ENCODE results near the gene ALX3.

Gene ALX3

DNA sequence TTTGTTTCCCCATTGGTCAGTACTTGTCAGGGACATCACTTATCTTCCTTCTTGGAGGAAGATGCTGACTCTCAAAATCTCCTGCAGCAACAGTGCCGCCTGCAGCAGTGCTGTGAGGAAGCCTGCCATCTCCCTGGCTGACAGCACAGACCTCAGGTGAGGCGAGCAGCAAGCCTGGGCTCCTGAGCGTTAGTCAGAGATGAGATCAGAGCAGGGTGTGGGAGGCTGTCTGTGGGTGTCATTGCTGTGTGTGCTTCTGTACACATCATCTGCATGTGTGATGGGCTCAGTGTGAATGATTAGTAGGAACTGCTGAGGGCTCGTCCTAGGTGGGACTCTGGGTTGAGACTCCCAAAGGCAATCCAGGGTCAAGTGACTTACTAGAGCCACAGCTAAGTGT, 29.9 kb downstream of the ALX3 start:
- peaks cover 4% of the 10 kb centered on the region for H3K79me2 ChIP-seq (ENCODE audit: insufficient read depth, low read length)
- H3K9me2 ChIP-seq (ENCODE audit: low read depth, low read length), result no peaks in the 10 kb centered on the region
- H3K4me3 ChIP-seq (ENCODE audit: low read depth, low read length, poor library complexity, severe bottlenecking), result no peak overlapping the region
- TF ChIP-seq, protein P1, sequence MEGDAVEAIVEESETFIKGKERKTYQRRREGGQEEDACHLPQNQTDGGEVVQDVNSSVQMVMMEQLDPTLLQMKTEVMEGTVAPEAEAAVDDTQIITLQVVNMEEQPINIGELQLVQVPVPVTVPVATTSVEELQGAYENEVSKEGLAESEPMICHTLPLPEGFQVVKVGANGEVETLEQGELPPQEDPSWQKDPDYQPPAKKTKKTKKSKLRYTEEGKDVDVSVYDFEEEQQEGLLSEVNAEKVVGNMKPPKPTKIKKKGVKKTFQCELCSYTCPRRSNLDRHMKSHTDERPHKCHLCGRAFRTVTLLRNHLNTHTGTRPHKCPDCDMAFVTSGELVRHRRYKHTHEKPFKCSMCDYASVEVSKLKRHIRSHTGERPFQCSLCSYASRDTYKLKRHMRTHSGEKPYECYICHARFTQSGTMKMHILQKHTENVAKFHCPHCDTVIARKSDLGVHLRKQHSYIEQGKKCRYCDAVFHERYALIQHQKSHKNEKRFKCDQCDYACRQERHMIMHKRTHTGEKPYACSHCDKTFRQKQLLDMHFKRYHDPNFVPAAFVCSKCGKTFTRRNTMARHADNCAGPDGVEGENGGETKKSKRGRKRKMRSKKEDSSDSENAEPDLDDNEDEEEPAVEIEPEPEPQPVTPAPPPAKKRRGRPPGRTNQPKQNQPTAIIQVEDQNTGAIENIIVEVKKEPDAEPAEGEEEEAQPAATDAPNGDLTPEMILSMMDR (IDR thresholded peaks at IDR 0.05; ENCODE audit: low read length), result no peak
- TF ChIP-seq EZH2 (IDR thresholded peaks at IDR 0.05; ENCODE audit: borderline replicate concordance, low read length), result no peak
- H3K4me2 ChIP-seq (ENCODE audit: low read length), result no peak overlapping the region
- no peak overlapping the region for H2AFZ ChIP-seq (ENCODE audit: low read length)
- no peak overlapping the region for H3K9ac ChIP-seq (ENCODE audit: low read length)
- H3K36me3 ChIP-seq (ENCODE audit: insufficient read depth, low read length), result peaks cover 83% of the 10 kb centered on the region
- no peaks in the 10 kb centered on the region for H4K20me1 ChIP-seq (ENCODE audit: insufficient read depth, low read length)
- no peaks in the 10 kb centered on the region for H3K27me3 ChIP-seq (ENCODE audit: insufficient read depth, low read length)
- no peak overlapping the region for H3K27ac ChIP-seq (ENCODE audit: low read depth, low read length, poor library complexity, severe bottlenecking)
- H3F3A ChIP-seq (ENCODE audit: insufficient read depth, low read length), result no peaks in the 10 kb centered on the region
- peaks cover 9% of the 10 kb centered on the region for H3K4me1 ChIP-seq (ENCODE audit: insufficient read depth, low read length, severe bottlenecking)
- no peaks in the 10 kb centered on the region for H3K9me3 ChIP-seq (ENCODE audit: low read length)

DNA sequence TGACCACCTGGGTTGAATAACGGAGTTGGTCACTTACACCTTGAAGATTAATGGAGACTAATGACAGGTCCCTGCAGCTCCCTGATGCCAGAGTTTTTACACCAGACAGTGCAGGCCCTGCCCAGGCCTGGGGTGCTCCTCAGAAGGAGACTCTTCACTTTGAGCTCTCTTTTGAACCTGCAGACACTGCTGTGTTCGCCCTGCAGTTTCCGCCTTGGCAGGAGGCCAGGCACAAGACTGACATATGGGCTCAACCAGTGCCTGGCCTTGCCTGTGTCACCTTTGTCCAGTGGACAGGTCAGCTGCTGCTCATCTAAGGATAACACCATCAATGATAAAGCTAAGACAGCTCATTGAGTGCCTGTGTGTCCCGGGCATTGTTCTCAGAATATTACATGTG, 30.8 kb downstream of the ALX3 start:
- H3K4me2 ChIP-seq (ENCODE audit: low read length), result no peak overlapping the region
- no peak overlapping the region for H2AFZ ChIP-seq (ENCODE audit: low read length)
- H3K27ac ChIP-seq (ENCODE audit: low read depth, low read length, poor library complexity, severe bottlenecking), result no peak overlapping the region
- peaks cover 13% of the 10 kb centered on the region for H3K4me1 ChIP-seq (ENCODE audit: insufficient read depth, low read length, severe bottlenecking)
- H3K27me3 ChIP-seq (ENCODE audit: insufficient read depth, low read length), result no peaks in the 10 kb centered on the region
- no peaks in the 10 kb centered on the region for H3F3A ChIP-seq (ENCODE audit: insufficient read depth, low read length)
- TF ChIP-seq, protein P1 (IDR thresholded peaks at IDR 0.05; ENCODE audit: low read length), result no peak
- TF ChIP-seq EZH2 (IDR thresholded peaks at IDR 0.05; ENCODE audit: borderline replicate concordance, low read length), result no peak
- H3K9me3 ChIP-seq (ENCODE audit: low read length), result no peaks in the 10 kb centered on the region
- no peaks in the 10 kb centered on the region for H3K9me2 ChIP-seq (ENCODE audit: low read depth, low read length)
- H3K4me3 ChIP-seq (ENCODE audit: low read depth, low read length, poor library complexity, severe bottlenecking), result no peak overlapping the region
- H3K79me2 ChIP-seq (ENCODE audit: insufficient read depth, low read length), result peaks cover 8% of the 10 kb centered on the region
- no peaks in the 10 kb centered on the region for H4K20me1 ChIP-seq (ENCODE audit: insufficient read depth, low read length)
- H3K36me3 ChIP-seq (ENCODE audit: insufficient read depth, low read length), result peaks cover 74% of the 10 kb centered on the region
- H3K9ac ChIP-seq (ENCODE audit: low read length), result no peak overlapping the region

DNA sequence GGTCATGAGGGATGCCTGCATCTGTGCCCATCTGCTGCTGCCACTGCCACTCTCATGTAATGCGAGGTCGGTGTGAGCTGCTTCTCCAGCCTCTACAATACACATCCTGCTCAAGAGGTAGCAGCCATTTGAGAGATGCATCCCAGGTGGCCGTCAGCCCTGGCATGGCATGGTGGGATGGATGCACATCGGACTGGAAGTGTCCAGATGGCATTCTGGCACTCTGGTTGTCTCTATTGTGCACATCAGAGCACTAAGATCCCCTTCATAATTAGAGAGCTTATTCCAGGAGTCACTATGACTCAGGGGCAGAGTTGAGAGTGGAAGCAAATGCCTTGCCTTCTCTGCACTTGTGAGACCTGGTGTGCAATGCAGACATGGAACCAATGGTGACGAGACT, 32.2 kb downstream of the ALX3 start:
- peaks cover 61% of the 10 kb centered on the region for H3K36me3 ChIP-seq (ENCODE audit: insufficient read depth, low read length)
- H2AFZ ChIP-seq (ENCODE audit: low read length), result no peak overlapping the region
- no peaks in the 10 kb centered on the region for H3F3A ChIP-seq (ENCODE audit: insufficient read depth, low read length)
- H3K9ac ChIP-seq (ENCODE audit: low read length), result no peak overlapping the region
- H3K27me3 ChIP-seq (ENCODE audit: insufficient read depth, low read length), result no peaks in the 10 kb centered on the region
- TF ChIP-seq, protein P1 (IDR thresholded peaks at IDR 0.05; ENCODE audit: low read length), result no peak
- TF ChIP-seq EZH2 (IDR thresholded peaks at IDR 0.05; ENCODE audit: borderline replicate concordance, low read length), result no peak
- H3K9me3 ChIP-seq (ENCODE audit: low read length), result no peaks in the 10 kb centered on the region
- H3K79me2 ChIP-seq (ENCODE audit: insufficient read depth, low read length), result peaks cover 8% of the 10 kb centered on the region
- no peak overlapping the region for H3K4me3 ChIP-seq (ENCODE audit: low read depth, low read length, poor library complexity, severe bottlenecking)
- H3K9me2 ChIP-seq (ENCODE audit: low read depth, low read length), result no peaks in the 10 kb centered on the region
- H3K4me1 ChIP-seq (ENCODE audit: insufficient read depth, low read length, severe bottlenecking), result peaks cover 22% of the 10 kb centered on the region
- H3K4me2 ChIP-seq (ENCODE audit: low read length), result no peak overlapping the region
- no peaks in the 10 kb centered on the region for H4K20me1 ChIP-seq (ENCODE audit: insufficient read depth, low read length)
- H3K27ac ChIP-seq (ENCODE audit: low read depth, low read length, poor library complexity, severe bottlenecking), result no peak overlapping the region

All from OCI-LY1 (cell line).